ENCODE measurements around the gene PSIP1. TPM values are rescaled to one million over a fixed set of nuclear protein-coding genes. Genes with fewer than 3 reads are reported as not detected.
"Not testable (repeated sequence)": the region's sequence is repeated elsewhere in the genome, so short reads cannot be mapped to it uniquely, and the experiment has no call there.

PSIP1 gene
- total RNA-seq, 1 experiment from 2014 or later: 57.8 TPM

DNA sequence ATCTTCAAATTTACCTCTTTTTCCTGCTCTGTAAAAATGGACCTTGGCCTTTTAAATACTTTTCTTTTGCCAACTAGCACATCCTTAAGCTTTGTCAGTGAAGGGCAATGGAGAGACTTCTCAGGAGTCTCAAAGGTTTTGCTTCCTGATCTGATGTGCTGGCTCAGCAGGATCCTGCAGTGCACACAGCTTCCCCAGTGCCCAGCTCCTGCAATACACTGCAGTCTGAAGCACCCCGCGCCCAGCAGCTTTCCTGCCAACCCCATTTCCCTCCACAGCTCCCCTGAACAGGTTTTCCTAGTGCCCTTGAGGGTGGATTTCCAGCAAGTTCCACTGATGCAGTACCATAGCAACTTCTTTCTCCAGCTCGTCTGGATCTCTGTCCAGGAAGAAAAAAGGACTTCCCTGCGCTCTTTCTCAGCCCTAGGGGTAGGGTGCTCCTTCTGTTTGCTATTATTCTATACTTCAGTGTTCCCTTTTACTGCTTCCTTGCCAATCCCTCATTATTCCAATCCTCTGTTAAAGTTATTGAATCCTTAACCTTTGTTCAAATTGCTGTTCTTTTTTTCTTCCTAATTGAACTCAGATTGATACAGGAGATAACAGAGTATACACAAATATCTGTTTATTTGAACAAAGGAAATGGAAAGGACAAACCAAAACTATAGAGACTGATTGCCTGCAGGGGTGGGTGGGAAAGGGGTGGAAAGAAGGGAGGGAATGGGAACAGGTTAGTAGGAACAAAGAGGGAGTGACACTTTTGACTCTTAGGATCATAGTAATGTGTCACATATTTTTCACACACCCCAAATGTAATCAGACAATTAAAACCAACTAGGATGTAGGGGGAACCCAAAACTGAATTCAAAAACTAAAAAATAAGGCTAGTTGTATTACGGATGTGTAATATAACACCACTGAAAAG lies 79.6 kb downstream of the PSIP1 start:
- ChIA-PET CTCF (interaction anchor here (0.6 to 1.5 kb wide), 4 partner anchors 15 to 175 kb away, joined by 3 to 4 read pairs (median 4); no protein-coding TSS in a partner anchor), POLR2A (interaction anchor here (0.6 to 1.8 kb wide), 6 partner anchors 8 to 419 kb away, joined by 3 to 5 read pairs (median 4); partner anchors contain the start of genes PSIP1 and SNAPC3)
- Mint-ChIP-seq H3K36me3 (ENCODE audit: insufficient read depth, unreplicated experiment) (peaks cover 55% of the 10 kb centered on the region), H3K4me3 (ENCODE audit: unreplicated experiment) (no peak overlapping the region), H3K4me1 (ENCODE audit: insufficient read depth, unreplicated experiment) (peaks cover 19% of the 10 kb centered on the region), H3K27ac (ENCODE audit: low read depth, unreplicated experiment) (no peak overlapping the region), H3K27me3 (ENCODE audit: insufficient read depth, unreplicated experiment) (no peaks in the 10 kb centered on the region), H3K9me3 (ENCODE audit: unreplicated experiment) (no peaks in the 10 kb centered on the region)
- intact Hi-C loops (cut with micrococcal nuclease): no loop called here
- TF ChIP-seq, protein P1, sequence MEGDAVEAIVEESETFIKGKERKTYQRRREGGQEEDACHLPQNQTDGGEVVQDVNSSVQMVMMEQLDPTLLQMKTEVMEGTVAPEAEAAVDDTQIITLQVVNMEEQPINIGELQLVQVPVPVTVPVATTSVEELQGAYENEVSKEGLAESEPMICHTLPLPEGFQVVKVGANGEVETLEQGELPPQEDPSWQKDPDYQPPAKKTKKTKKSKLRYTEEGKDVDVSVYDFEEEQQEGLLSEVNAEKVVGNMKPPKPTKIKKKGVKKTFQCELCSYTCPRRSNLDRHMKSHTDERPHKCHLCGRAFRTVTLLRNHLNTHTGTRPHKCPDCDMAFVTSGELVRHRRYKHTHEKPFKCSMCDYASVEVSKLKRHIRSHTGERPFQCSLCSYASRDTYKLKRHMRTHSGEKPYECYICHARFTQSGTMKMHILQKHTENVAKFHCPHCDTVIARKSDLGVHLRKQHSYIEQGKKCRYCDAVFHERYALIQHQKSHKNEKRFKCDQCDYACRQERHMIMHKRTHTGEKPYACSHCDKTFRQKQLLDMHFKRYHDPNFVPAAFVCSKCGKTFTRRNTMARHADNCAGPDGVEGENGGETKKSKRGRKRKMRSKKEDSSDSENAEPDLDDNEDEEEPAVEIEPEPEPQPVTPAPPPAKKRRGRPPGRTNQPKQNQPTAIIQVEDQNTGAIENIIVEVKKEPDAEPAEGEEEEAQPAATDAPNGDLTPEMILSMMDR (IDR thresholded peaks at IDR 0.05; ENCODE audit: unreplicated experiment): no peak
- BruUV-seq (replicated peaks): no TSS peak
- no peak for DNase-seq (ENCODE audit: unreplicated experiment)

DNA sequence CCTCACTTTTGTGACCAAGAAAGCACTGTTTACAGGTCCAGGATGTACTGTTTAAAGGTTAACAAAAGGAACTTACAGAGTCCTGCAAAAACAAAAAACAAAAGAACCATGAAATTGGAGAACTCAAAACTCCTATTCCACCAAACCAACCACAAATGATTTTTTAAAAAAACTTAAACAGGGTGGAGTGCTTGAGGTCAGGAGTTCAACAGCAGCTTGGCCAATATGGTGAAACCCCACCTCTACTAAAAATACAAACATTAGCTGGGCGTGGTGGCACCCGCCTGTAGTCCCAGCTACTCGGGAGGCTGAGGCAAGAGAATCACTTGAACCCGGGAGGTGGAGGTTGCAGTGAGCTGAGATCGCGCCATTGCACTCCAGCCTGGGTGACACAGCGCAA lies 83.1 kb downstream of the PSIP1 start:
- POLR2A ChIA-PET; H3K4me3 Mint-ChIP-seq (ENCODE audit: unreplicated experiment); intact Hi-C loops (cut with micrococcal nuclease); BruUV-seq (replicated peaks); DNase-seq (ENCODE audit: unreplicated experiment); H3K27ac Mint-ChIP-seq (ENCODE audit: low read depth, unreplicated experiment); H3K9me3 Mint-ChIP-seq (ENCODE audit: unreplicated experiment); H3K27me3 Mint-ChIP-seq (ENCODE audit: insufficient read depth, unreplicated experiment): not testable (repeated sequence)
- Mint-ChIP-seq H3K4me1 (ENCODE audit: insufficient read depth, unreplicated experiment) (peaks cover 34% of the 10 kb centered on the region), H3K36me3 (ENCODE audit: insufficient read depth, unreplicated experiment) (peaks cover 37% of the 10 kb centered on the region)
- CTCF ChIA-PET: interaction anchor here (0.6 to 0.7 kb wide), 5 partner anchors 43 to 769 kb away, joined by 3 to 5 read pairs (median 4); no protein-coding TSS in a partner anchor

DNA sequence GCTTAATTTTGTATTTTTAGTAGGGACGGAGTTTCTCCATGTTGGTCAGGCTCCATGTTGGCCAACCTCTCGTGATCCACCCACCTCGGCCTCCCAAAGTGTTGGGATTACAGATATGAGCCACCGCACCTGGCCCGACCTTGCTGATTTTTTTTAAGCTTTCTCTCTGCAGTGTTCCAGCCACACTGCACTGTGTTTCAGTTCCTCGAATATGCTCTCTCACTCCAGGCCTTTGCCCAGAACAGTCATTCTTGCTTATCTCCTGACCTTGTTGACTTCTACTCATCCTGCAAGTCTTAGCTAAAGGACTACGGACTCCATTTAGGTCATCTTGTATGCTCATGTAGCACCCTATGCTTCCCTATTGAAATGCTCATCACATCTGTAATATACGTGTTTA lies 84.8 kb downstream of the PSIP1 start:
- H3K27me3 Mint-ChIP-seq (ENCODE audit: insufficient read depth, unreplicated experiment): no peaks in the 10 kb centered on the region
- no TSS peak for BruUV-seq (replicated peaks)
- intact Hi-C loops (cut with micrococcal nuclease): no loop called here
- peak overlapping the region; percentile 12 for H3K27ac Mint-ChIP-seq (ENCODE audit: low read depth, unreplicated experiment)
- peaks cover 41% of the 10 kb centered on the region for H3K36me3 Mint-ChIP-seq (ENCODE audit: insufficient read depth, unreplicated experiment)
- H3K4me1 Mint-ChIP-seq (ENCODE audit: insufficient read depth, unreplicated experiment): peaks cover 29% of the 10 kb centered on the region
- no peak overlapping the region for H3K4me3 Mint-ChIP-seq (ENCODE audit: unreplicated experiment)
- POLR2A ChIA-PET: no interaction called here
- no peaks in the 10 kb centered on the region for H3K9me3 Mint-ChIP-seq (ENCODE audit: unreplicated experiment)
- no peak for DNase-seq (ENCODE audit: unreplicated experiment)
- CTCF ChIA-PET: interaction anchor here (0.6 to 1.6 kb wide), 4 partner anchors 9 to 1307 kb away, joined by 3 to 7 read pairs (median 3); no protein-coding TSS in a partner anchor
- TF ChIP-seq, protein P1 (IDR thresholded peaks at IDR 0.05; ENCODE audit: unreplicated experiment): no peak

DNA sequence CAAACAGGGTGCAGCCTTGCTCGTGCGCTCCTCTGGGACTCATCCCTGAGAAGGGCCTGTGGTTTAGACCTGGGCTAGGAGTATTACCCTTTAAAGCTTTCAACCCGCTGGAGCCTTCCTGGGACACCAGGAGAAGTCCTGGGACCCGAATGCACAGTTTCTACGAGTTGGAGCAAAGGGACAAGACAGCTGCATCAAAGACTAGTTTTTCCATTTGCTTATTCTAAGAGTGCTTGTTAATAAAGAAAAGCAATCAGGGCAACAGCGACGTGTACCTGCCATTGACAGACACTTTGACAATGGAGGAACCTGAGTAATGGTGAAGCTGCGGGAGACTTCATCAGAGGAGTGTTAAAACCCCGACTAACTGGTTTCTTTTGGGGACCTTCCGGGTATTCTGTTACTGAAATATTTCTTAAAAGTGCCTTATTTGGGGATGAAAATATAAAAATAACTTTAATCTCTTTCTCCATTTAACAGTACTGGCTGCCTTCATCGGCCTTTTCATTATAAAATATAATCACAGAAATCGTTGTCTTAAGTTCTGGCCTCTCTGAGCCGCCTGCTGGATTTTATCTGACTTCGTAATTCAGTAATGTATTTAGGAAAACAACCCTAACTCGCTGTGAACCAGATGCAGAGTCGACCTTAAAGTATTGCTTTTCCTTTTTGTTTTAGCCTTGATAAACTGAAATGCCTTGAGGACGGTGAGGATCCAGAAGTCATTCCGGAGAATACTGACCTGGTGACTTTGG lies 87.4 kb downstream of the PSIP1 start:
- Mint-ChIP-seq H3K4me3 (ENCODE audit: unreplicated experiment) (peak overlapping the region; percentile 79), H3K27ac (ENCODE audit: low read depth, unreplicated experiment) (peak overlapping the region; percentile 84), H3K27me3 (ENCODE audit: insufficient read depth, unreplicated experiment) (no peaks in the 10 kb centered on the region), H3K9me3 (ENCODE audit: unreplicated experiment) (no peaks in the 10 kb centered on the region), H3K36me3 (ENCODE audit: insufficient read depth, unreplicated experiment) (peaks cover 40% of the 10 kb centered on the region), H3K4me1 (ENCODE audit: insufficient read depth, unreplicated experiment) (peaks cover 21% of the 10 kb centered on the region)
- ChIA-PET CTCF (interaction anchor here (0.6 to 2.0 kb wide), 14 partner anchors 10 to 320 kb away, joined by 3 to 8 read pairs (median 5); partner anchors contain the start of genes CCDC171 and TTC39B), POLR2A (interaction anchor here (0.6 to 4.5 kb wide), 11 partner anchors 8 to 234 kb away, joined by 3 to 48 read pairs (median 3); partner anchors contain the start of genes CCDC171, PSIP1 and TTC39B)
- DNase-seq (ENCODE audit: unreplicated experiment): peak; percentile 39
- TF ChIP-seq, protein P1 (IDR thresholded peaks at IDR 0.05; ENCODE audit: unreplicated experiment): peak; percentile 12
- intact Hi-C loops (cut with micrococcal nuclease): loop anchor here (2.0 kb wide), 1 partner anchor 183 kb away; no protein-coding TSS in a partner anchor
- no TSS peak for BruUV-seq (replicated peaks)
